ENCODE results near the gene POGLUT2. TPM values are rescaled to one million over a fixed set of nuclear protein-coding genes. Genes with fewer than 3 reads are reported as not detected.

The POGLUT2 gene
- total RNA-seq, result 32.9 and 33.5 TPM in 2 replicates
- long read RNA-seq, transcript KDELC1-201 (10 exons, 2,060 nt), result major isoform, 236 of 280 reads
- long read RNA-seq, partial matches to known transcripts, result 11 of 280 reads
- long read RNA-seq, other reads (novel, unspliced or antisense), result 32 of 280 reads

- no peak for TF ChIP-seq CTCF (IDR thresholded peaks at IDR 0.05)
- no peaks in the 10 kb centered on the region for H3K27me3 Mint-ChIP-seq (ENCODE audit: unreplicated experiment)
- DNase-seq (ENCODE audit: extremely low spot score, unreplicated experiment), result peak; percentile 95
- H3K4me3 Mint-ChIP-seq (ENCODE audit: unreplicated experiment), result peak within 1 kb of the TSS; percentile 94
- H3K4me1 Mint-ChIP-seq (ENCODE audit: unreplicated experiment), result peaks cover 31% of the 10 kb centered on the region
- peak within 1 kb of the TSS; percentile 88 for H3K27ac Mint-ChIP-seq (ENCODE audit: unreplicated experiment)
- no peaks in the 10 kb centered on the region for H3K9me3 Mint-ChIP-seq (ENCODE audit: unreplicated experiment)
- peaks cover 6% of the 10 kb centered on the region for H3K36me3 Mint-ChIP-seq (ENCODE audit: unreplicated experiment)
Measured at GRCh38 chr13:102798581-102799425, at the start of gene POGLUT2, which contains the start of gene BIVM. TSS of gene POGLUT2 (minus strand) at chr13:102798976. CDS start at chr13:102798670, 306 bp downstream. TSS of gene BIVM (plus strand) at chr13:102799119. CDS start at chr13:102807268, 8,149 bp downstream.

DNA sequence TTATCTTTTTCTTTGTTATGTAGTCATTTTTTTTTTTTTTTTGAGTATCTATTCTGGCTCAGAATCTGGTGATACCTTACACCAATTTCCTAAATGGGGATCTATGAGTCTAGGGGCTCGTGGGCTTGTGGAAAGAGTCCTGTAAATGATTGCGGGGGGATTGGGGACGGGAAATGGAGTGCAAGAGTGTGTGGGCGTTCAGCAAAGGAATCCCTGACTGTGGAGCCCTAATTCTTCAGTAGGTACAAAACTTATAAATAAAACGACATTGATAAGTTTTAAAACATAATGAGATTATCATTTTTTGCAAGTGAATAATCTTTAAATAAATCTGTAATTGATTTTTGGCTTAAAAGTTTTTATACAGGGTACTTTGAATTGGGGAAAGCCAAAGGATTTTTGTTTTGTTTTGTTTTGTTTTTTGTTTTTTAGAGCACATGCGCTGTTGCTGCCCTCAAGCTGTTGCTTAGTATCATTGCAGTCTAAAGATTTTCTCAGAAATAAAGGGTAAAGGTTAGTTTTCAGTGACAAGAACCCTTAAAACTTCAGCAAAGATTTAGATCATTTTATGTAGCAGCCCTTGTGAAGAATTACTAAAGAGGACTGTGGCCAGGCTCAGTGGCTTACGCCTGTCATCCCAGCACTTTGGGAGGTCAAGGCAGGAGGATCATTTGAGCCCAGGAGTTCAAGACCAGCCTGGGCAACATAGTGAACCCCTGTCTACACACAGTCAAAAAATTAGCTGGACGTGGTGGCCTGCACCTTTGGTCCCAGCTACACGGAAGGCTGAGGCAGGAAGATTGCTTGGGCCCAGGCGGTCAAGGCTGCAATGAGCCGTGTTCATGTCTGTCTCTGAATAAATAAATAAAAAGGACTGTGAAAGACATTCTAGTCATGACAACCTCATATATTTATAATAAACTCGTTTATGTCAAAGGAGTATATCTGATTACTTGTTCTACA lies 48.8 kb upstream of the POGLUT2 start:
- DNase-seq (ENCODE audit: extremely low spot score, unreplicated experiment), result no peak

DNA sequence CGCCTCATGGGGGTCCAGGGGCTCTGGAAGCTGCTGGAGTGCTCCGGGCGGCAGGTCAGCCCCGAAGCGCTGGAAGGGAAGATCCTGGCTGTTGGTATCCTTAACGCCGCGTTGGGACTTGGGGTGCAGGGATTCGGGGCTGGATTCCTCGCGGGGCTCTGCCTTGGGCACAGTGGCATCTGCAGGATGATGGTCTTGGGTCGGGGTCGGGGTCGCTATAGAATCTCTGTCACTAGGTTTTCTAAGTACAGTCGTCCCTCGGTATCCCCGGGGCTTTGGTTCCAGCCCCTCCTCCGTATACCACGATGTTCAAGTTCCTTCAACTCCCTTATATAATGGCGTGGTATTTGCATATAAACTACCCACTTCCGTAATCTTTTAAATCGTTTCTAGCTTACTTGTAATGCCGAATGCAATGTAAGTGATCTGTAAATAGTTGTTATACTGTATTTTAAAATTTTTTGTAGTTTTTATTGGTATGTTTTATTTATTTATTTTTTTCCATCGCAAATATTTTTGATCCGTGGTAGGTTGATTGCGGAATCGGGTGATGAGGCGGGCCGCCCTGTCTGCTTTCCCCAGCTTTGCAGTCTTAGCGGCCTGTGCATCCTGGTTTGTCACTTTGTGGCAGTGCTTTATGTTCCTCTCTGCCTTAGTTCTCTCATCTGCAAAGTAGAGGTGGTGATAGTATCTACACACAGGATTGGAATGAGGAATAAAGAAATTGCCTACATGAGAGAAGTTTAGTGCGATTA lies 47.7 kb upstream of the POGLUT2 start:
- peak overlapping the region; percentile 97 for H3K27ac Mint-ChIP-seq (ENCODE audit: unreplicated experiment)
- no peaks in the 10 kb centered on the region for H3K9me3 Mint-ChIP-seq (ENCODE audit: unreplicated experiment)
- H3K27me3 Mint-ChIP-seq (ENCODE audit: unreplicated experiment), result no peaks in the 10 kb centered on the region
- peaks cover 22% of the 10 kb centered on the region for H3K4me1 Mint-ChIP-seq (ENCODE audit: unreplicated experiment)
- TF ChIP-seq CTCF (IDR thresholded peaks at IDR 0.05), result no peak
- DNase-seq (ENCODE audit: extremely low spot score, unreplicated experiment), result no peak
- no peaks in the 10 kb centered on the region for H3K36me3 Mint-ChIP-seq (ENCODE audit: unreplicated experiment)
- H3K4me3 Mint-ChIP-seq (ENCODE audit: unreplicated experiment), result peak overlapping the region; percentile 88

More for the DNA sequence above, 48.8 kb upstream of the POGLUT2 start:
- Mint-ChIP-seq H3K36me3 (ENCODE audit: unreplicated experiment) (no peaks in the 10 kb centered on the region), H3K27me3 (ENCODE audit: unreplicated experiment) (no peaks in the 10 kb centered on the region), H3K9me3 (ENCODE audit: unreplicated experiment) (no peaks in the 10 kb centered on the region), H3K4me1 (ENCODE audit: unreplicated experiment) (peaks cover 22% of the 10 kb centered on the region), H3K27ac (ENCODE audit: unreplicated experiment) (peak overlapping the region; percentile 97), H3K4me3 (ENCODE audit: unreplicated experiment) (peak overlapping the region; percentile 88)
- peak; percentile 80 for TF ChIP-seq CTCF (IDR thresholded peaks at IDR 0.05)

GRCh38 chr13:102845630-102846260 lies 47.0 kb upstream of the POGLUT2 start, which contains the start of gene ERCC5:
TSS of gene ERCC5 (plus strand) at chr13:102846032. CDS start at chr13:102846267, 235 bp downstream.
- TF ChIP-seq CTCF (IDR thresholded peaks at IDR 0.05), result no peak
- Mint-ChIP-seq H3K4me1 (ENCODE audit: unreplicated experiment) (peaks cover 22% of the 10 kb centered on the region), H3K36me3 (ENCODE audit: unreplicated experiment) (no peaks in the 10 kb centered on the region), H3K9me3 (ENCODE audit: unreplicated experiment) (no peaks in the 10 kb centered on the region), H3K4me3 (ENCODE audit: unreplicated experiment) (peak within 1 kb of the TSS; percentile 88), H3K27me3 (ENCODE audit: unreplicated experiment) (no peaks in the 10 kb centered on the region), H3K27ac (ENCODE audit: unreplicated experiment) (peak within 1 kb of the TSS; percentile 97)
- DNase-seq (ENCODE audit: extremely low spot score, unreplicated experiment), result peak; percentile 96
